DND-41 (cell line): ENCODE results near the gene ASTE1.

ENCODE experiments used
- CTCF ChIP-seq: IDR thresholded peaks from 2 replicates; pipeline ENCODE4 v1.5.1; 2012; ENCODE audit warnings: borderline replicate concordance, low read length, moderate library complexity, mild to moderate bottlenecking; ENCODE audit not compliant: poor library complexity, severe bottlenecking; ENCODE audit errors: extremely low read depth
- EZH2 ChIP-seq: IDR thresholded peaks from 3 replicates; pipeline ENCODE4 v1.6.1; 2012; ENCODE audit warnings: borderline replicate concordance, low read depth, mild to moderate bottlenecking, moderate library complexity, low read length, inconsistent platforms; ENCODE audit not compliant: severe bottlenecking

DNA sequence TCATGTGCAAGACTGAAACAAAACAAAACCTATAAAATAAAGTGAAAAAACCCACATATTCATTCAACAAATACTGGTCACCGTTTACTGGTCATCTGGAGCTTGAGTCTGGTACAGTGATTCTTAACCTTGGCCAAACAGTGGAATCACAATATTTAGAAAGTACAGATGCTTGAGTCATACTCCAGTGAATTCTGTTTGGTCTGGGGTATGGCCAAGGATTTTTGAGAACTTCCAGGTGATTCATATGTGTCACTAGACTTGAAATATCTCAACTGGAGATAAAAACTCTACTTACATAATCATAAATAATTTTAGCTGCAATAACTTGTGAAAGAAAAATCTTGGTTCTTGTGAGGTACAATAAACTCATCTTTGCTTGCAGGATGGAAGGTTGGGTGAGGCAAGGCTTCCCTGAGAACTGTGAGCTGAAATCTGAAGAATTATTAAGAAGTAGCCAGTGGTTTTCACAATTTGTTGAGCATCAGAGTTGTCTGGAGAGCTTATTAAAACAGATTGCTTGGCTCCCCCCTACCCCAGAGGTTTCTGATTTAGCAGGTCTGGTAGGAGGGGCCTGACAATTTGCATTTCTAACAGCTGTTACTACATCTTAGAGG is 9.7 kb upstream of the ASTE1 start:
- TF ChIP-seq CTCF = no peak
- TF ChIP-seq EZH2 = no peak
